BJ (cell line): ENCODE measurements around the gene DSCAML1. TPM values are rescaled to one million over a fixed set of nuclear protein-coding genes. Genes with fewer than 3 reads are reported as not detected.

Experiments used
- CTCF ChIA-PET: fragments of 350-600 bp; formaldehyde crosslinking; extraction: SDS; loops from one replicate; lab custom pipeline; 2021; ENCODE audit warnings: antibody characterized with exemption, inconsistent platforms; lab: Yijun Ruan, JAX
- POLR2A ChIA-PET: fragments of 300-600 bp; sonication (Branson Sonifier 250); formaldehyde crosslinking; extraction: SDS; loops from one replicate; lab custom pipeline; 2021; ENCODE audit warnings: antibody characterized with exemption; lab: Charles Lee
- DNase-seq: peaks from one replicate; pipeline ENCODE4 v3.0.0-alpha.2; 2011; ENCODE audit warnings: low read depth
- H3K27me3 ChIP-seq: 2 replicates; pipeline ENCODE4 v1.6.0; 2011; ENCODE audit warnings: low read length; ENCODE audit not compliant: control insufficient read depth, insufficient read depth
- H3K36me3 ChIP-seq: 2 replicates; pipeline ENCODE4 v1.5.1; 2011; ENCODE audit warnings: low read length; ENCODE audit not compliant: control insufficient read depth, insufficient read depth
- H3K4me3 ChIP-seq: 2 replicates; pipeline ENCODE4 v1.5.1; 2011; ENCODE audit warnings: low read depth, mild to moderate bottlenecking, control low read depth, low read length
- CTCF ChIP-seq: IDR thresholded peaks from 2 replicates; pipeline ENCODE4 v1.5.1; 2011; ENCODE audit warnings: low read depth, mild to moderate bottlenecking, control low read depth, inconsistent platforms, low read length, moderate library complexity; ENCODE audit not compliant: insufficient read depth
- polyA plus RNA-seq: library from polyadenylated mRNA; depleted of rRNA; stranded (reverse); fragments of >200 nt; gene quantifications from 2 replicates; pipeline ENCODE4 v1.2.3, GENCODE V29; 2011

The DSCAML1 gene
- polyA plus RNA-seq, 1 experiment = not detected

- no peak overlapping the region for H3K4me3 ChIP-seq
- POLR2A ChIA-PET = no interaction called here
- H3K36me3 ChIP-seq = no peaks in the 10 kb centered on the region
- DNase-seq = no peak
- CTCF ChIA-PET = no interaction called here
- H3K27me3 ChIP-seq = peaks cover 2% of the 10 kb centered on the region; the same call in 1 of the 2 replicates
- TF ChIP-seq CTCF = no peak
Measured at GRCh38 chr11:117662671-117663269, 134.2 kb downstream of the DSCAML1 start.

- Histone ChIP-seq H3K36me3 (no peaks in the 10 kb centered on the region), H3K4me3 (no peak overlapping the region), H3K27me3 (0 out of 2 replicates have a peak, but pooled peaks cover 2% of the 10 kb centered on the region)
- DNase-seq = no peak
- CTCF ChIA-PET = no interaction called here
- no peak for TF ChIP-seq CTCF
- POLR2A ChIA-PET = no interaction called here
Measured at GRCh38 chr11:117662255-117662654, 134.8 kb downstream of the DSCAML1 start.

DNA sequence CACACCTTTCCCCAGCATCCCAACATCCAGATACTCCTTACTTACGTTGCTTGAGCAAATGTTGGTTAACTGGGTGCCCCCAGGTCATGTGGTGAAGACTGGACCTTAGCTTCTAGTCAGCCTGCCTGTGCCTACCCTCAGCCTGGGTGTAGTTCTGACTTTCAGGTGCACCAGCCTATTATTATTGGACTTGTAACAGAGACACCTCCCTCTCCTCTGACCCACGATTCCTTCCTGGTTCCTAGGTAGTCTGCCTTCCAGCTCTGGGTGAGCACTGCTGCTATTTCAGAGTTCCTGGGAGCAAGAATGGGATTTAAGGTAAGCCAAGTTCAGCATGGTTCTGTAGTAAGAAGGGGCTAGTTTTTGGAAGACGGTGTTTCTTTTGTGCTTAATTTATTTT lies 138.2 kb downstream of the DSCAML1 start:
- H3K4me3 ChIP-seq = no peak overlapping the region
- no peaks in the 10 kb centered on the region for H3K36me3 ChIP-seq
- ChIA-PET POLR2A (no interaction called here), CTCF (interaction anchor here (0.6 to 1.2 kb wide), 3 partner anchors 13 to 117 kb away, joined by 3 to 4 read pairs (median 3); no protein-coding TSS in a partner anchor)
- H3K27me3 ChIP-seq = 0 out of 2 replicates have a peak, but pooled peaks cover 2% of the 10 kb centered on the region
- no peak for TF ChIP-seq CTCF
- DNase-seq = no peak

DNA sequence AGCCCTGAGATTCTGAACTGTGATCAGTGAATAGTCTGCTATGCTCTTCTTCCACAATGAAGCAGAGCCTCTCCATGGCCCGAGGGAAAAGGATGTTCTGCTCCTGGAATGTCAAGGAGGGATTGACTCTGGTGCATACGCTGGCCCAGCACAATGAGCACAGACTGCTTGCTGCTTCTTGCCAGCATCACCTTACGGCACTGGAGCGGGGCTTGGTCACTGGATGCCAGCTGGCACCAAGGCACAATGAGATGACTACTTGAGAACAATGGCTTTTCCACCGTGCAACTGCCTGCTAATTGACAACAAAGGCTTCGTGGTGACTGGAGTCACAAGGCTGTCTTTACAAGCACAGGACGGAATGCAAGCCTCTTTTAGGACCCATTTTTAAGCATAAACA lies 139.2 kb downstream of the DSCAML1 start:
- TF ChIP-seq CTCF = no peak
- no peaks in the 10 kb centered on the region for H3K36me3 ChIP-seq
- H3K4me3 ChIP-seq = no peak overlapping the region
- CTCF ChIA-PET = no interaction called here
- DNase-seq = no peak
- POLR2A ChIA-PET = no interaction called here
- H3K27me3 ChIP-seq = 0 out of 2 replicates have a peak, but pooled peaks cover 2% of the 10 kb centered on the region

DNA sequence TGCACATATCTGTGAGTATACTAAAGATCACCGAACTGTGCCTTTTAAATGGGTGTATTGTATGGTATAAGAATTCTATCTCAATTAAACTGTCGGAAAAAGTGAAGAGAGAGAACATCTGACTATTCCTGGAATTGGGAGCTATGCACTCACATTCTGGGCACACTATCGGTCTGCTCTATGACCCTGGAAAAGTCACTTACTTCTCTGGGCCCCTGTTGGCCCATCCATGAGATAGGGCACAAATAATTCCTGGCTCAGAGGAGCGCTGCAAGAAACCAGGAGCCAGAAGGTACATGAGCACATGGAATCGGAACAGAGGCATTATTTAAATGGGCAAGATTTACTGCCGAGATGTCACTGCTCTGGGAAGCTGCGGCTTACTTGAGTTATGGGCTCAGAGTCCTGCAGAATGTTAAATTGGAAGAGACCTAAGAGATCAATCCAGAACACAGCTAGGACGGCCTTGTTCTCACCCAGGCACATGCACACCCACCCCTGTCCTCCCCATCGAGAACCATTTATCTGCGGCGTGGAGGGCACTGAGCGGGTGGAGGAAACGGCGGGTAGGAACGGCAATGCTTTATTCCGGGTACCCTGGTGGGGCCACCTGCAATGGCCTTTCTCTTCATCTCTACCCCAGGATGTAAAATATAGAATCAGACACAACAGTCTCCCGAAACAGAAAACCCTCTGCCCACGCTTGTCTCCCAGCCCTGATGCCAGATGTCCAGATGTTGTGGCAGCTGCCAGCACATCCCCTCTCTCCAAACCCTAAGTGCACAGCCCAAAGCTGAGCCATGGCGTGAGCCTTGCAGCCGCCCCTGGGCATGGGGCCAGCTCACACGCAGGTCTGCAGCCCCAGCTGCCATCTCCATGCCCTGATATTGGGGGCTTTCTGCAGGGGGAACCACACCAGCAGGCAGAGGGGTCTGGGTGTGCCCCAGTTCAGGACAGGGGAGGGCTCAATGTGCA lies 142.4 kb downstream of the DSCAML1 start:
- ChIA-PET POLR2A (no interaction called here), CTCF (no interaction called here)
- no peaks in the 10 kb centered on the region for H3K36me3 ChIP-seq
- 0 out of 2 replicates have a peak, but pooled peaks cover 2% of the 10 kb centered on the region for H3K27me3 ChIP-seq
- TF ChIP-seq CTCF = no peak
- DNase-seq = no peak
- H3K4me3 ChIP-seq = no peak overlapping the region
